Measurements from ENCODE around the gene RMI2. TPM values are rescaled to one million over a fixed set of nuclear protein-coding genes. Genes with fewer than 3 reads are reported as not detected.
"Not testable (repeated sequence)": the region's sequence is repeated elsewhere in the genome, so short reads cannot be mapped to it uniquely, and the experiment has no call there.

The RMI2 gene
- total RNA-seq, 1 donor from 2014 or later: 6.0 TPM

GRCh38 chr16:11354733-11355574, 9.7 kb downstream of the RMI2 start:
- peak; percentile 43 for DNase-seq (ENCODE audit: low read depth)

DNA sequence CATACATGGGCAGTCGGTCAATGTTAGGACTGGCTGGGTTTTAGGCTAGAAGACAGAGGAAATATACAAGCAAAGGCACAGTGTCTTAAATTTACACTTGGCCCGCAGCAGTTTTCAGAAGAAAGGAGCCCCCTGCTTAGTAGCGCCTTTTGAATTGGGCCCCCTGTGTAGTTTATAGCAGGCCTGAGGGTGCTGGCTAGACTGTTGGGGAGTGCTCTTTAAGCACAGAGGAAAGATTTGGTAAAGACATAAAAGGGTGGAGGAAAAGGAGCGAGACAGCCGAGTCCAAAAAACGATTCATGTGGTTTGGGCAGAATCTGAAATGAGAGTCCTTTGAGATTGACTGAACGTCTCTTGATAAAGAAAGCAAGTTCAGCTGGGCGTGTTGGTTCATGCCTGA, 10.6 kb downstream of the RMI2 start:
- DNase-seq (ENCODE audit: low read depth): no peak

DNA sequence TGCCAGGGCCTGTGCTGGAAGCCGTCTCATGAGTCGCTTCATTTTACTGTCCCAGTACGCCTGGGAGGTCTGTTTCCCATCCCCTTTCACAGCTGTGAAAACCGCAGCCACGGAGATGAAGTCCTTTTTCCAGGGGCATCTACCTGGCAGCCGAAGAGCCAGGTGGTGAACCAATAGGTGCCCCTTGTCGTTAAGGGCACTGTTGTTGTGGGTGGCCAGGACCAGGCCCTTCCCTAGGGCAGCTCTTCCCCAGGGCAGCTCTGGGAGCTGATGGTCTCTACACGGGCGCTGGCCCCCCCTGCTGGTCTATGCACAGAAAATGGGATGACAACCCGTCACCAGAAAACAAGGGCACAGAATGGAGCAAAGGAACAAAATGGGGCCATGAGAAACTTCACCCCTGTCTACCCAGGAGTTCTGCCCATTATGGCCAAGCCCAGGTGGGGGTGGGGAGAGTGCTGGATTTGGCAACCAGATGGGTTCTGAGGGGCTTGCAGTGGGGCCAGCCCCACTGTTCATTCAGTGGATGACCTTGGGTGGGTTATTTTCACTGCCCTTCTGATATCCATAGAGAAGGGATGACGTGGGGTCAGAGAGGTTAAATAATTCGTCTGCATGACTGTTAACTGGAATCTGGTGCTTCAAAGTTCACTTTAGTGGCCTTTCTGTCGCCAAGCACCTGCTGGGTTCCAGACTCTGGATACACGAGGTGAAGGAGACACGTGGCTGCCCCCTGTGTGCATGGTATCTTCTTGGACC, 11.5 kb downstream of the RMI2 start:
- no peak for DNase-seq (ENCODE audit: low read depth)

DNA sequence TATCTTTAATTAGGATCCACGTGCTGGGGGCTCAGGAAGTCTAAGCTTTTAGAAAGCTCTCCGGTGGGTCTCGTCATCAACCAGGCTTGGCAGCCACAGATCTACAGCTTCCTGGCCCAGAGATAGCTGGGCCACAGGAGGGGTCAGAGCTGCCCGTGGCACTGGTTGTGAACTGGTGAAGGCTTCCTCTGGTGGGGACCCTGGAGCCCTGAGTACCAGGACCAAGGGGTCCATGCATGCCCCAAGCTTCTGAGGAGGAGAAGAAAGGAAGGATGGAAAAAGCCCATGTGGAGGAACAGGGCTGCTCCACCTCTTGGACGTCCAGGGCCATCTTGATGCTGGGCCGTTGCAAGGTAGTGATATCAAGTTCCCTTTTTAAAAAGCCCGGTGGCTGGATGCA, 13.3 kb downstream of the RMI2 start:
- no peak for DNase-seq (ENCODE audit: low read depth)

- peak; percentile 97 for DNase-seq (ENCODE audit: low read depth)
Observed at GRCh38 chr16:11359370-11359769, 14.1 kb downstream of the RMI2 start.

- no peak for DNase-seq (ENCODE audit: low read depth)
Observed at GRCh38 chr16:11360641-11361373, 15.5 kb downstream of the RMI2 start.

DNA sequence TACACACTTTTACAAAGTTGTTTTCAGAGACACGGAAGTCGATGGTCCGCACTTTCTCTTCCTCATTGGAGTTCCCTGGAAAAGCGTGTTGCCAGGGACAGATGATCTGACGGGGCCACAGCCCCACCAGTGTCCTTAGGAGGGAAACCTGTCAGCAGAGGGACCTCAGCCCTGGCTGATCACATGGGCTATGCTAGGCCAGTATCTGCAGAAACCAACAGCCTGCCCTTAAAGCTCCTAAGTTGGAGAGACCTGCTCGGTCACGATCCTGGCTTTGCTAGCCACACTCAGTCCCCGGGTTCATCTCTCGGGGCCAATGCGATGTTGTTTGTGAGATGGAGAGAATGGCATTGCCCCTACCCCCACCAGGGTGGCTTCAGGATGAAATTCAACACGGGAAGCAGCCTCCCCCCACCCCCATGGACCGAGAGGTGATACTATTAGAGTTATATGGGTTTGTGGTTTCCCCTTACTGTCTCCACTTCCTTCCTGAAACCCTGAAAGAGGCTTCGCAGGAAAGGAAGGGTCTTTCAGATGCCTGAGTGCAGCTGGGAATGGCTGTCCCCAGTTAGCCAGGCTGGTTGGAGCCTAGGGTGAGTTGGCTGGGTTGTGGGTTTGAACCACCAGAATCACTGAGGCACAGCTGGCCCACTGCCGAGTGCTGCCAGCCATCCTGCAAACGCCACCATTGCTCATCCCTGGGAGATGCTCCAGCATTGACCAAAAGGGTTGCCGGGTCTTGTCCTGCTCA, 16.6 kb downstream of the RMI2 start:
- DNase-seq (ENCODE audit: low read depth): peak; percentile 42

GRCh38 chr16:11363927-11364258, 18.6 kb downstream of the RMI2 start:
- DNase-seq (ENCODE audit: low read depth): no peak

GRCh38 chr16:11367483-11367906, 22.2 kb downstream of the RMI2 start:
- DNase-seq (ENCODE audit: low read depth): no peak

- DNase-seq (ENCODE audit: low read depth): peak; percentile 94
Observed at GRCh38 chr16:11370084-11370931, 25.0 kb downstream of the RMI2 start.

DNA sequence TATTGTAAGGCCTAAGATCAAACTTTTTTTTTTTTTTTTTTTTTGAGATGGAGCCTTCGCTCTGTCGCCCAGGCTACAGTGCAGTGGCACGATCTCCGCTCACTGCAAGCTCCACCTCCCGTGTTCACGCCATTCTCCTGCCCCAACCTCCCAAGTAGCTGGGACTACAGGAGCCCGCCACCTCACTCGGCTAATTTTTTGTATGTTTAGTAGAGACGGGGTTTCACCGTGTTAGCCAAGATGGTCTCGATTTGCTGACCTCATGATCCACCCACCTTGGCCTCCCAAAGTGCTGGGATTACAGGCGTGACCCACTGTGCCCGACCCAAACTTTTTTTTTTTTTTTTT, 25.6 kb downstream of the RMI2 start:
- DNase-seq (ENCODE audit: low read depth): not testable (repeated sequence)

DNA sequence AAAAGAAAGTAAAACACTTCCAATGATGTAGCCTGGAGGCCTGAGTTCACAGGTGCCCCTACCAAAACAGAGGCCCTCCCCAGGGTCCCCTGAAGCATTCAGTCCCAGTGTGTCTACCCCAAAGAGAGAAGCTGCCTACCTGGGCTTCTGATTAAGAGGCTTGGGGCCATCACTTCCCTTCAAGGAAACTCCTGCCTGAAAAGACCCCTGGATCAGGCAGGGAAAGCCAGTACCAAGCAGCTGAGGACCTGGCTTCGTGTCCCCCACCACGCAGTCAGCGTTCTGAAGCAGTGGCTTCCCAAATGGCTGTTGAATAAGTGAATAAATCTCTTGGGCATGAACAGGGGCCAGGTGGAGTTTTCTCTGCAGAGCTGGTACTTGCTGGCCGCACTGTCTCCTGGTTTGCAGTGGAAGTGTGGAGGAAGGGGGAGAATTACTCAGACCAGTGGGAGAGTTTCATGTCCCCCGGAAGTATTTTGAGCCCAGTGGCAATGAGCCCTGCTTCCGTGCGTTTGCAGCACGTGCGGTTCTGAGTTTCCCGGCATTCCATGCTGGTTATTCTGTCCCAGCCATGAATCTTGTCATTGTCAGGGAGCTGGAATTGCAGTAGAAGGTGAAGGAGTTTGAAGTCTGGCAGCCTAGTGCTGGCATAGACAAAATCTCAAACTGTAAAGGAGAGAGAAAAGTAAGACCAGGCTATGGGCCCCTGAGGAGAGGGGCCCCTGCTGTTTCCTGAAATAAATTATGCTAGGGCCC, 27.0 kb downstream of the RMI2 start:
- DNase-seq (ENCODE audit: low read depth): no peak

GRCh38 chr16:11372829-11373306, 27.6 kb downstream of the RMI2 start:
- no peak for DNase-seq (ENCODE audit: low read depth)

DNA sequence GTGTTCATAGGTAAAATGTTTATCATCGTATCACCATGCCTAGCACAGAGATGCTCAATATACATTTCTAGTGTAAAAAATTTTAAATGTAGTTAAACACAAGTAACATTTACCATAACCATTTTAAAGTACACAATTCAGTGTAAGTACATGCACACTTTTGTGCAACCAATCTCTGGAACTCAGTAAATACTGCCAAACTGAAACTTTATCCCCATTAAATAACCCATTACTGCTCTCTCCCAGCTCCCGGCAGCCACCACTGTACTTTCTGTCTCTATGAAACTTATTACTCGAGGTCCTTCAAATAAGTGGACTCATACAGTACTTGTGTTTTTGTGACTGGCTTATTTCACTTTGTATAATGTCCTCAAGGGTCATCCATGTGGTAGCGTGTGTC, 29.0 kb downstream of the RMI2 start:
- no peak for DNase-seq (ENCODE audit: low read depth)

DNA sequence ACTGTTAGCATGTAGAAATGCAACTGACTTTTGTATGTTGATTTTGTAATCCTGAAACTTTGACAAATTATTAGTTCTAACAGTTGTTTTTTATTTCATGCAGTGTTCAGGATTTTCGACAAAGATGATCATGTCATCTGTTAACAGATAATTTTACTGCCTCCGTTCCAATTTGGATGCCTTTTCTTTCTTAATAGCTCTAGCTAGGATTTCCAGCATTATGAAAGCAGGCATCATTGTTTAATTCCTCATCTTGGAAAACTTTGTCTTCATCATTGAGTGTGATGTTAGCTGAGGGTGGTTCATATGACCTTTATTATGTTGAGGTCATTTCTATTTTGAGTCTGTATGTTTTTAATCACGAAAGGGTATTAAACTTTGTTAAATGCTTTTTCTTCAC, 31.9 kb downstream of the RMI2 start:
- no peak for DNase-seq (ENCODE audit: low read depth)

DNA sequence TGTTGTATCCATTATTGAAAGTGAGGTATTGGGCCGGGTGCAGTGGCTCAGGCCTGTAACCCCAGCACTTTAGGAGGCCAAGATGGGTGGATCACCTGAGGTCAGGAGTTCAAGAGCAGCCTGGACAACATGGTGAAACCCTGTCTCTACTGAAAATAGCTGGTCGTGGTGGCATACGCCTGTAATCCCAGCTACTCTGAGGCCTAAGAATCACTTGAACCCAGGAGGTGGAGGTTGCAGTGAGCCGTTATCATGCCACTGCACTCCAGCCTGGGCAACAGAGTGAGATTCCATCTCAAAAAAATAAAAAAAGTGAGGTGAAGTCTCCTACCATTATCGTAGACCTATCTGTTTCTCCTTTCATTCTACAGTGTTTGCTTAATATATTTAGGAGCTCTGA, 33.7 kb downstream of the RMI2 start:
- DNase-seq (ENCODE audit: low read depth): not testable (repeated sequence)

DNA sequence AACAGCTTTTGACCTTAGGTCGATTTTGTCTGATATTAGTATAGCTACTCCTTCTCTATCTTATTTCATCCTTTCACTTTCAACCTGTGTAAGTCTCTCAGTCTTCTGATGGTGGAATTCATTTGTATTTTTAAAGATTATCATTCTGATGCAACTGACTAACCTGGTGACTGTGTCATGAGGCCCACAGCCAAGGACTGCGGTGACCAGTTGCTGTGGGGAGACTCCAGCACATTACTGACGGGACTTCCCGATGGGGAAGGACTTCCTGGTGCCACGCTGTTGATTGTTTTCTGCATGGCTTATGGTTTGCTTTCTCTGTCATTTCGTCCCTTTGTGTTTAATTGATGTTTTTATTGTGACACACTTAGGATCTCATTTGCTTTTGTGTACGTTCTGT, 34.2 kb downstream of the RMI2 start:
- peak; percentile 36 for DNase-seq (ENCODE audit: low read depth)

DNA sequence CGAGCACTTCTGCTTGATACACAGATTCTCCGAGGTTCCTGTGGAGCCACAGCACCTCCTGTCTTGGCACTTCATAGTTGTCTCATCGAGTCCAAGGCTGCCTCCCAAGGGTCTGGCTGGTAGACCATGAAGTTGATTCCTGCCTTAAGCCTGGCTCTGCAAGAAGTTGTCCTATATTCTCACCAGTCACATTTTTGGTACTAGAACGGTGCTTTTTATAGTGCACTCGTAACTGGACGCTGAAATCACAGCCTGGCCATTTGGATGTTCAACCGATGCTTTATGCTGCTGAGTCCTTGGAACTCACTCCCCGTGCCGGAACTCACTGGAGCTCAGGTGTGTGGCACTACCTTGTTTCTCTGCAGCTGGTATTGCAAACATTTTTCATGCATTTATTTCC, 35.6 kb downstream of the RMI2 start:
- DNase-seq (ENCODE audit: low read depth): no peak

DNA sequence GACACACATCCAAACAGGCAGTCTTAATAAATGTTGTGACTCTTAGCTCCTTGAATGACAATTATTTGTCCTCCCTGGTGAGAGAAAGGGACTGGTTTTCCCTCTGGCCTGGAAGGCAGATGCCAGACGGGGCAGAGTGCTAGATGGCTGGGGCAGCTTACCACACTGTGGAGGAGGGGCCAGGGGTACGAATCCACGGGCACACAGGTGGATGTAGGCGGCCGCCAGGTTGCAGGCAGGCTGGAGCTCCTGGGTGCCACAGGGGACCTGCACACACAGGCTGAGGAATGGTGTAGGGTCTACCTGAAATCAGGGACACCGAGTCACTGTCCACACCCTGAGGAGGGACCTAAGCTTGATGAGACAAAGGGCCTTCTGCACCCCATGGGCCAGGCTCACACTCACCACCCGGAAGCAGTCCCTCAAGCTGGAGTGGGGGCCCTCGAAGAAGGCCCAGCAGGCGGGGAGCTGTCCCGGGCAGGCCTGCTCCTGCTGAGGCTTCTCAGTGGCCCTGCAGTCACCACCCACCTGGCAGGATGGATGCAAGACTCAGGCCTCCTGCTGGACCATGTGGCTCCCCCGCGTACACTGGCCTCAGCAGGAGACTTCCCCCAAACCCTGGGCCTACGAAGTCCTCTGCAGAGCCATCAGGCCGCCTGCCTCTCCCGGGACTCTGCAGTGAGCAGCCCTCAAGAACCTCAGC, 38.4 kb downstream of the RMI2 start:
- DNase-seq (ENCODE audit: low read depth): no peak
